C1 segment of cervical spinal cord (tissue), 14 donors: ENCODE results near the gene ENO4.

Source experiments
- DNase-seq, 14 donors: peaks; one replicate each; lab custom pipeline; 2025; lab: John Stamatoyannopoulos, UW

The ENO4 gene

GRCh38 chr10:116866987-116867595 lies 17.8 kb downstream of the ENO4 start:
- no peak for DNase-seq

GRCh38 chr10:116868198-116868676 lies 18.9 kb downstream of the ENO4 start:
- DNase-seq: no peak

DNA sequence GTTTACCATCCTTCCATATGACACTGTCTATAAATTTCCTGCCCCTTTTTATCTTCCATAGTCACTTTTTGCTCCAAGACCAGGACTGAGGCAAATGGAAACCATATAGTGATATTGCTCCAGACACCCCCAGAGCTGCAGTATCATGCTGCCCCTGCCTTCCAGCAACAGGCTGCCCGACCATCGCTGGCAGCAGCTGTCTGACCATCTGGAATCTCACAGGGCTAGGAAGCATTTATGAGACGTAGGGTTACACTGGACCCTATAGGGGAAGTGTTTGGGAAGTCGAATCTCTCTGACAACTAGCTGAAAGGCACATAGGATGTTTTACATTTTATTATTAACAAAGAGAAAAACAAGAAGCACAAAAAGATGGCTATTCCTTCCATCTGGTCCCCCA lies 19.4 kb downstream of the ENO4 start:
- DNase-seq: no peak

DNA sequence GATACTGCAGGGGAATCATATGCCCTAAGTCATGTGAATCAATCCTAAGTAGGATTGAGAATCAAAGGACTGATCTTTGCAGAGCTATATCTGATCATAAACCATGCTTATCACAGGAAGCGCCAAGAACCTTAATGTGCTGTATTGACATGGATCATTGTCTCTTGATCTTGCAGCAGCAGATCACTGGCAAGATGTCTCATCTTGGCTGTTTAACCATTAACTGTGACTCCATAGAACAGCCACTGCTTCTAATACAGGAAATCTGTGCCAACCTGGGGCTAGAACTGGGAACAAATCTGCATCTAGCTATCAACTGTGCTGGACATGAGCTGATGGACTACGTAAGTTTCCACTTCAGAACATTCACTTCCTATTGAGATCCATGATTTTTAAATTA lies 21.6 kb downstream of the ENO4 start:
- DNase-seq: no peak

GRCh38 chr10:116873134-116873533 lies 23.8 kb downstream of the ENO4 start:
- no peak for DNase-seq

GRCh38 chr10:116875897-116876296 lies 26.6 kb downstream of the ENO4 start:
- no peak for DNase-seq

- DNase-seq: no peak
Measured at GRCh38 chr10:116877391-116877790, 28.1 kb downstream of the ENO4 start.

DNA sequence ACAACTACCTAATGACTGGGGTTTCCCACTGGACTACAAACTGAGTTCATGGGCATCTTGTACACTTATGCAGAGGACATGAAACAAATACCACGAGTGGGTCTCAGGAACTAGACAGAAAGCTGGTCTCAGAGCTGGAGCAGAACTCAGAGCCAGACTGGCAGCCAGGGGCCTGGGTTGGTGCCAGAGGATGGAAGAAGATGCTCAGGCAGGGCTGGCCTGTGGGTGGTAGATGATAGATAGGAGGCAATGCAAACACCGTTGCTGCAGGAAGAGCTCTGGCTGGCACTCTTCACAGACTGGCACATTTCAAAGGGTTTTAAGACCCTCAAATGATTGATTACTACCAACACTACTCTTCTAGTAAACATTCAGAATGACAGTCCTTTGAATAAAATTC lies 28.8 kb downstream of the ENO4 start:
- no peak for DNase-seq

- no peak for DNase-seq
Measured at GRCh38 chr10:116879817-116880216, 30.5 kb downstream of the ENO4 start.

- peak in 4 of 14 donors; percentile 10 to 25 (median 20) for DNase-seq
Measured at GRCh38 chr10:116880716-116881482, 31.6 kb downstream of the ENO4 start.

DNA sequence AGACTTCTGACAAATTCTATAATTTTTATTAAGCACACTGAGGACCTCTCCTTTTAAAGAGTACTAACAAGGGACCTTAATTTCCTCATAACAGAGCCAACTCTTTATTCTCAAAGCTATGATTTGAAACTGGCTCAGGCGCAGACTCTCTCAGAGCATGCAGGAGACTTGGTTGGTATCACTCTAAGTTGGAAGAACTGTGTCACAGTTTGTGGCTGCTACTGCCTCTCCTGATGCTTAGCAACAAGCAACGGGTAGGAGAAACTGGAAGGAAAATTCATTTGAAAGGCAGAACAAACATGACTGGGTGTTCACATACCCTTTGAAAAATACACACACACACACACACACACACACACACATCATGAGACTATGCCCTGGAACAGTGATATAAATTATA lies 33.3 kb downstream of the ENO4 start:
- DNase-seq: no peak

- DNase-seq: no peak
Measured at GRCh38 chr10:116886772-116887171, 37.5 kb downstream of the ENO4 start.

GRCh38 chr10:116888380-116889055 lies 39.2 kb downstream of the ENO4 start:
- no peak for DNase-seq

DNA sequence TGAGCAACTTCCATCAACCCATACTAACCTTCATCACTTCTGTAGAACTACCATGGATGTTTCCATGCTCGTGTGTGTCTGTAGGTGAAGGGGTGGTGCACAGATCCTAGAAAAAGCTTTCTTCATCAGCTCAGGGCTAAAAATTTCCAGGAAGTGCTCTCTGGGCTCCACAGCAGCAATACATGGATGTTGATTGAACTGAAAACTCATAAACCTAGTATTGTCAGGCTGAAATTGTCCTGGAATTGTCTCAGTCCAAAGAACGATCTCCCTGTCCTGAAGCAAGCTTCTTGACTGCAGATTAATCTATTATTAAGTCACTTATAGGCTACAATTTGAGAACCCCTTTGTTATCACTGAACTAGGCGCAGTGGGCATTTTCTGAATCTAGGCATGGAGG lies 39.8 kb downstream of the ENO4 start:
- no peak for DNase-seq

DNA sequence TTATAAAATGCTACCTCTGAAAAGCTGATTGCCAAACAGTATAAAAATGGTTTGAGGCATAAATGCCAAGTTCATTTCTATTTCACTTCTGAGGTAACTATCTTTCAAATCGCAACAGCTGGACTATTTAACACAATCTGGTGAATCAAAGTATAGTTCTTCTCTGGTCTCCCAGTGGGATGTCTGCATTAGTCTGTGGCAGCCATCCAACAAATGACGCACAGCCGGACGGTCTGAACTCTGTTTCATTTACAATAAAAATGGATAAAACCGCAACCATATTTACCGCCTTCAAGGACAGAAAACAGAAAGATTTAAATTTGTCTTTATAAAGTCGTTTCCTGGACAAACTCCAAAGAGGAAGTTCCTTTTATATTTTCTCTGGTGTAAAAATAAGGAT lies 41.9 kb downstream of the ENO4 start:
- DNase-seq: no peak

DNA sequence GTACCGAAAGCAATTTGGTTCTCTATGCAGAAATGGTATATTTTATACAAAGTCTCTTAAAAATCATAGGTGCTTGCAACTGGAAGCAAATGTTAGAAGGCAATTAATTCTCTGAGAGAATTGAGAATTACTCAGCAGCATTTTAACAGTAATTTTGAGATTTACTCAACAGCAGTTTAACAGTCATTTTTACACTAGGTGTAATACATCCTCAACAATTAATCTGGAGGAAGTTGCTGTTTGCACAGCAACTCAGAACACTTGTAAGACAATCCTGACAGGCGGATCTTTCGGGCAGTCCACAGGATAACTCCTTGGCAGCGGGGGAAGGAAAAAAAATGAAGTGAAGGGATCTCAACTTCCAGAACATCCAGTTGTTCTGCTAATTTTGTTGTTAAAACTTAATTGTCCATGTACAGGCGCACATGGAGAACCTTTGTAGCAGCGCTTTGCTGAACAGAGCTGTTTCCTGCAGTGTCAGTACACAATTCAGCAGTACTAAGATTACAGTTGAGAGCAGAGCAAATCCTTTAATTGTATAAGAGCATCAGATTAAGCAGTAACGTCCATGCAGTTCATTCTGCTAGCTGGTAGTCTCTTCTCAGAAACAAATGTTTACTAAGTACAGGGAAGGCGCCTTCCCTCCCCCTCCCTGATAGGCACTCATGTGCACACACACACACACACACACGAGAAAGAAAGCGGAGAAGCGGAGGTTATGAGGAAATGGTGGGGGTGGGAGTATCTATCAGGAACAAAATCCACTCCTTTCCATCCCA lies 43.8 kb downstream of the ENO4 start:
- DNase-seq: no peak

DNA sequence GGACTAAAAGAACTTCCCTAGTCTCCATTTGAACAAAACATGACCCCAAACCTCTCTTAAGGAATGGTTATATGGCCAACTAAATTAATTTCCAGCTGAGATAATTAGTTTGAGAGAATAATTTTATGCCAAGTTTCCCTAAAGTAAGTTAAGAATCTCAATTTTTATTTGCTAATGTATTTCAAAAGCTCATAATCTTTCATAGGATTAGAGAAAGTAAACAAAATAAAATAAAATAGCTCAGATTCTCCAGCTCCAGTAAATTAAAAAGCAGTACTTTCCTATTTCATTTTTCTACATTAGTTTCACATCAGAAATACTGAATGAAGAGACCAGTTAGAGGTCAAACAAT lies 44.4 kb downstream of the ENO4 start:
- no peak for DNase-seq

DNA sequence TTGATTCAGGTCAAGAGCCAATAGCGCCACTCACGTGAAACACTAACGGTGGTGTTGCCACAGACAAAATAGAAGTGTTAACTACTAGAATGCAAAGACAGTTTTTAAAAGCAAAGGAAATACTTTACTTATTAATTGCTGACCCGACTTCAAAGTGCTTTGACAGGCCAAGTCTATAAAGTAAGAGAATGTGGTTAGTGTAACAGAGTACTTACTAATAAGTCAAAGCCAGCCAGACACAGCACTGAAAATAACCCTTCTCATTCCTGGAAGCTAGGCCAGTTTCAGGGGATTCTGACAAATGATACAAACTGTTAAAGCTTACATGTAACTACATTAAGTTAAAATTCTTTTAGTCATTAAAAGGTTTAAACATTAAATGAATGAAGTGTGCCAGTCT lies 50.3 kb downstream of the ENO4 start:
- DNase-seq: no peak

GRCh38 chr10:116905845-116906210 lies 56.5 kb downstream of the ENO4 start:
- DNase-seq: no peak

GRCh38 chr10:116907245-116907987 lies 58.1 kb downstream of the ENO4 start:
- DNase-seq: no peak

- no peak for DNase-seq
Measured at GRCh38 chr10:116909307-116909706, 60.0 kb downstream of the ENO4 start.
